MM.1S (cell line): Measurements from ENCODE around the gene EMSY.

ENCODE experiments used
- DNase-seq: peaks from one replicate; pipeline ENCODE4 v3.0.0-alpha.2; 2015
- H2AFZ ChIP-seq: fragments of 300-600 bp; sonication (generic); 2 replicates; pipeline ENCODE4 v1.6.0; 2016; ENCODE audit warnings: antibody characterized with exemption, low read length
- H3F3A ChIP-seq: fragments of 300-600 bp; sonication (generic); 2 replicates; pipeline ENCODE4 v1.6.1; 2016; ENCODE audit warnings: mild to moderate bottlenecking, antibody characterized with exemption, low read length, moderate library complexity, mixed read lengths; ENCODE audit not compliant: insufficient read depth
- H3K27ac ChIP-seq: fragments of 300-600 bp; sonication (generic); 2 replicates; pipeline ENCODE4 v1.5.1; 2016; ENCODE audit warnings: mild to moderate bottlenecking, low read length
- H3K27me3 ChIP-seq: fragments of 300-600 bp; sonication (generic); replicated peaks from 2 replicates; pipeline ENCODE4 v1.6.0; 2016; ENCODE audit warnings: low read length; ENCODE audit not compliant: insufficient read depth
- H3K36me3 ChIP-seq: fragments of 300-600 bp; sonication (generic); replicated peaks from 2 replicates; pipeline ENCODE4 v1.6.1; 2016; ENCODE audit warnings: mild to moderate bottlenecking, low read length, mixed read lengths; ENCODE audit not compliant: insufficient read depth
- H3K4me1 ChIP-seq: fragments of 300-600 bp; sonication (generic); 2 replicates; pipeline ENCODE4 v1.6.1; 2016; ENCODE audit warnings: low read length, mixed read lengths
- H3K4me2 ChIP-seq: fragments of 300-600 bp; sonication (generic); 2 replicates; pipeline ENCODE4 v1.6.0; 2016; ENCODE audit warnings: low read depth, low read length
- H3K4me3 ChIP-seq: fragments of 300-600 bp; sonication (generic); 2 replicates; pipeline ENCODE4 v1.5.1; 2016; ENCODE audit warnings: low read length, mixed read lengths
- H3K79me2 ChIP-seq: fragments of 300-600 bp; sonication (generic); 2 replicates; pipeline ENCODE4 v1.6.1; 2016; ENCODE audit warnings: mixed run types, low read length, mixed read lengths
- H3K9ac ChIP-seq: fragments of 300-600 bp; sonication (generic); 2 replicates; pipeline ENCODE4 v1.6.1; 2016; ENCODE audit warnings: low read length, mixed read lengths
- H3K9me2 ChIP-seq: fragments of 300-600 bp; sonication (generic); replicated peaks from 2 replicates; pipeline ENCODE4 v1.6.1; 2016; ENCODE audit warnings: mild to moderate bottlenecking, low read length, mixed read lengths; ENCODE audit not compliant: insufficient read depth
- H3K9me3 ChIP-seq: fragments of 300-600 bp; sonication (generic); replicated peaks from 2 replicates; pipeline ENCODE4 v1.6.1; 2016; ENCODE audit warnings: mild to moderate bottlenecking, low read length, mixed read lengths; ENCODE audit not compliant: insufficient read depth
- H4K20me1 ChIP-seq: fragments of 300-600 bp; sonication (generic); 2 replicates; pipeline ENCODE4 v1.6.1; 2016; ENCODE audit warnings: mild to moderate bottlenecking, low read length, moderate library complexity, mixed read lengths; ENCODE audit not compliant: insufficient read depth
- EZH2 ChIP-seq: fragments of 300-600 bp; sonication (generic); optimal IDR thresholded peaks from 2 replicates; pipeline ENCODE3; 2017; ENCODE audit warnings: low read depth, mild to moderate bottlenecking, antibody characterized with exemption, low read length, mixed read lengths
- EZH2phosphoT487 ChIP-seq: fragments of 300-600 bp; sonication (generic); IDR thresholded peaks from 2 replicates; pipeline ENCODE4 v1.6.1; 2018; ENCODE audit warnings: antibody characterized with exemption, low read length
- TF ChIP-seq, protein P1 (sequence below): fragments of 300-600 bp; sonication (generic); IDR thresholded peaks from 2 replicates; pipeline ENCODE4 v1.5.1; 2016; ENCODE audit warnings: antibody characterized with exemption, low read length, mixed read lengths

EMSY gene

DNA sequence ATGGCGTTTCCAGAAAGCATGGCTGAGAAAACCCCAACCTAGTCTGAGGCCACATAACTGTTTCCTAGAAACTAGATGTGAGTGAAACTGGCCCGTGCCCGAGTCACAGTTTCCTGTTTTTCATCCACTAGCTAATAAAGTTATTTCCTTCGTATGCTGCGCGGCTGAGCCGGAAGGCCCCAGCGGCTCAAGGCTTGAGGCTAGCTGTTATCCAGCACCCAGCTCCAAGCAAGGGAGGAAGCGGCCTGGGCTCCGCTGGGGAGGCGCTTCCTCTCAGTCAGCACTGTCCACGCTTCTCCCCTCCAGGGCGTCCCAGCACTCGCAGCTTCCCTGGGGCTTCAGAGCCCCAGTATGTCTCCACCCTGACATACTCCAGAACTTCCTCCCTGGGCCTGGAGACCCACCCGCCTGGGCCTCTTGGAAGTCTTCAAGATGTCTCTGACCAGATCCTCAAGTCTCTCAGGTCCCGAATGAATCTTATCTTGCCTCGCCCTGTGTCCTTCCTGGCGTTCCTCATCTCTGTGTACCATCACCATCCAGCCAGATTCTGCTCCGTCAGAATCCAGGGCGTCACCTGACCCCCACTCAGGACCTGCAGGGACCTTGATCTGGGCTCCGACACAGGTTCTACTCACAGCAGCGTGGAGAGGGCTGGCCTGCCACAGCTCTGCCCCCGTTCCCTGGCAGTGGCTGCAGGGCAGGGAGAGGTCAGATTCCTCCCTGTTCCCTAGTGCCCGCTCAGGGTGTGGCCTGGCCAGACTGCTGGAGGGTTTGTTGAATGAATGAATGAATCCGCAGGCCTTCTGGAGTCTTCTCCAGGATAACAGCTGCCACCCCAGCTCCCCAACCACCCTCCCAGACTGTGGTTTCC is 143.9 kb downstream of the EMSY start:
- H3F3A ChIP-seq: no peaks in the 10 kb centered on the region
- H3K4me1 ChIP-seq: no peaks in the 10 kb centered on the region
- no peaks in the 10 kb centered on the region for H4K20me1 ChIP-seq
- H3K9me2 ChIP-seq: no peaks in the 10 kb centered on the region
- TF ChIP-seq, protein P1, sequence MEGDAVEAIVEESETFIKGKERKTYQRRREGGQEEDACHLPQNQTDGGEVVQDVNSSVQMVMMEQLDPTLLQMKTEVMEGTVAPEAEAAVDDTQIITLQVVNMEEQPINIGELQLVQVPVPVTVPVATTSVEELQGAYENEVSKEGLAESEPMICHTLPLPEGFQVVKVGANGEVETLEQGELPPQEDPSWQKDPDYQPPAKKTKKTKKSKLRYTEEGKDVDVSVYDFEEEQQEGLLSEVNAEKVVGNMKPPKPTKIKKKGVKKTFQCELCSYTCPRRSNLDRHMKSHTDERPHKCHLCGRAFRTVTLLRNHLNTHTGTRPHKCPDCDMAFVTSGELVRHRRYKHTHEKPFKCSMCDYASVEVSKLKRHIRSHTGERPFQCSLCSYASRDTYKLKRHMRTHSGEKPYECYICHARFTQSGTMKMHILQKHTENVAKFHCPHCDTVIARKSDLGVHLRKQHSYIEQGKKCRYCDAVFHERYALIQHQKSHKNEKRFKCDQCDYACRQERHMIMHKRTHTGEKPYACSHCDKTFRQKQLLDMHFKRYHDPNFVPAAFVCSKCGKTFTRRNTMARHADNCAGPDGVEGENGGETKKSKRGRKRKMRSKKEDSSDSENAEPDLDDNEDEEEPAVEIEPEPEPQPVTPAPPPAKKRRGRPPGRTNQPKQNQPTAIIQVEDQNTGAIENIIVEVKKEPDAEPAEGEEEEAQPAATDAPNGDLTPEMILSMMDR: no peak
- TF ChIP-seq EZH2phosphoT487 (no peak), EZH2 (no peak)
- H3K36me3 ChIP-seq: no peaks in the 10 kb centered on the region
- H3K4me3 ChIP-seq: no peak overlapping the region
- H3K27ac ChIP-seq: no peak overlapping the region
- no peak overlapping the region for H2AFZ ChIP-seq
- H3K27me3 ChIP-seq: no peaks in the 10 kb centered on the region
- H3K9ac ChIP-seq: no peak overlapping the region
- no peaks in the 10 kb centered on the region for H3K9me3 ChIP-seq
- H3K79me2 ChIP-seq: no peaks in the 10 kb centered on the region
- no peak overlapping the region for H3K4me2 ChIP-seq
- peak; percentile 47 for DNase-seq

DNA sequence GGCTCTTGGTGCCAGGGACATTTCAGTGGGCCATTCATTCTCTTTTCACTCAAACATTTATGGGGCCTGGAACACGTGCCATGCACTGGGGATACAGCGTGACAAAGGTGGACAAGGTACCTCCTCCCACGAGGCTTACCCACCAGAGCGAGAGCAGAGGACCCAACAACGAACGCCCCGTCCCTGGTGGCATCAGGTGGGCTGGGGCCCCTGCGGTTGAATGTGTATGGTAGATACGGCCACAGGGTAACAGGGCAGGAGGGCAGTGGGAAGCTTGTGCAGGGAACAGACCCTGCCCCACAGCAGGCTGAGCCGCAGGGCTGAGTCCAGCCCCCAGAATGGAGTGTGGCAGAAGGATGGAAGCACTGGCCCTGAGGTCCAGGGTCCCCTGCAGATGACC is 144.7 kb downstream of the EMSY start:
- DNase-seq: no peak
- H3K27ac ChIP-seq: no peak overlapping the region
- H3K36me3 ChIP-seq: no peaks in the 10 kb centered on the region
- TF ChIP-seq EZH2phosphoT487 (no peak), EZH2 (no peak)
- TF ChIP-seq, protein P1: no peak
- H4K20me1 ChIP-seq: no peaks in the 10 kb centered on the region
- H3K79me2 ChIP-seq: no peaks in the 10 kb centered on the region
- H3K4me1 ChIP-seq: no peaks in the 10 kb centered on the region
- no peaks in the 10 kb centered on the region for H3K27me3 ChIP-seq
- H3K9me3 ChIP-seq: no peaks in the 10 kb centered on the region
- no peaks in the 10 kb centered on the region for H3F3A ChIP-seq
- no peak overlapping the region for H3K4me2 ChIP-seq
- H3K9me2 ChIP-seq: no peaks in the 10 kb centered on the region
- no peak overlapping the region for H3K4me3 ChIP-seq
- no peak overlapping the region for H3K9ac ChIP-seq
- H2AFZ ChIP-seq: no peak overlapping the region

DNA sequence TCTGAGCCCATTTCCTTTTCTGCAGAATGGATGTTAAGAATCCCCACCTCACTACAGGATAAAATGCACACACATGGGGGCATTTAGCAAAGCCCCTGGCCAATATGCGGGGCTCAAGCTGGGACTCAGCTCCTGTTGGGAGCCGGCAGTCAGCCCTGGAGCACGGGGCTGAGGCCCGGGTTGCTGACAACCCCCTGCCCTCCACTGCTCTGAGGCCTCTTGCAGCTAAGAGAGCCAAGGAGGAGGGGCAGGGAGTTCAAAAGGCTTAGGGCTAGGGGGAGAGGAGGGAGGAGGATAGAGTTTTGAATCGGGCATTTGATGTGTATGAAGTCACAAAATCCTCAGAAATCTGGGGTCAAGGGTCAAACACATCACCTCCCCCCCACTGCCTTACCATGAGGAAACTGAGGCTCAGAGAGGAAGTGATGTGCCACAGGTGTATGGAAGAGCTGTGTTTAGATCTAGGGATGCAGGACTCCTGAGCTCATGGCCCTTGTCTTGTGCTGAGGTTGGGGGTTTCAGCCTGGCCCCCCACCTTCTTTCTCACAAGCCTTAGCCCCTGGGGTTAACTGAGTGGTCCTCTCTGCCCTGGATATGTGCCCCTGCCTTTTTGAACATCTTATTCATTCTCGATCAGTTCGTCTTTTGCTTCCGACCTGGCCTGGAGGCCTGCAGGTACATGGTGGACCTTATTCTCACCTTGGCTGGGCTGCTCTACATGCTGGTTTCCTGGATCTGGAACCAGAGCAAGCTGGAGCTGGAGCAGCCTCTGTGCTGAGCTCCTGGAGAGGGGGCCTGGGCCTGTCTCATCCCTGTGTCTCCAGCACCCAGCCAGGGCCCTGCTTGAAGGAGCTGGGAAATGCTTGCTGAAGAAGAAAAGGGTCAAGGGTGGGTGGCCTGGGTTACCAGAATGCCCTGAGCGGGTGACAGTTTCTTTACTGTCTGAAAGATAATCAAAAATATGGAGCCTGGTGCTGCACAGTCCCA is 145.4 kb downstream of the EMSY start:
- no peak overlapping the region for H3K4me2 ChIP-seq
- no peaks in the 10 kb centered on the region for H3K4me1 ChIP-seq
- no peaks in the 10 kb centered on the region for H4K20me1 ChIP-seq
- no peak for DNase-seq
- H3K9me3 ChIP-seq: no peaks in the 10 kb centered on the region
- no peaks in the 10 kb centered on the region for H3K79me2 ChIP-seq
- no peaks in the 10 kb centered on the region for H3K9me2 ChIP-seq
- TF ChIP-seq EZH2phosphoT487 (no peak), EZH2 (no peak)
- TF ChIP-seq, protein P1: no peak
- H3K4me3 ChIP-seq: no peak overlapping the region
- no peak overlapping the region for H3K27ac ChIP-seq
- no peaks in the 10 kb centered on the region for H3F3A ChIP-seq
- H3K36me3 ChIP-seq: no peaks in the 10 kb centered on the region
- H3K27me3 ChIP-seq: no peaks in the 10 kb centered on the region
- H3K9ac ChIP-seq: no peak overlapping the region
- H2AFZ ChIP-seq: no peak overlapping the region
